ENCODE results near the gene ZNF185.

The ZNF185 gene

DNA sequence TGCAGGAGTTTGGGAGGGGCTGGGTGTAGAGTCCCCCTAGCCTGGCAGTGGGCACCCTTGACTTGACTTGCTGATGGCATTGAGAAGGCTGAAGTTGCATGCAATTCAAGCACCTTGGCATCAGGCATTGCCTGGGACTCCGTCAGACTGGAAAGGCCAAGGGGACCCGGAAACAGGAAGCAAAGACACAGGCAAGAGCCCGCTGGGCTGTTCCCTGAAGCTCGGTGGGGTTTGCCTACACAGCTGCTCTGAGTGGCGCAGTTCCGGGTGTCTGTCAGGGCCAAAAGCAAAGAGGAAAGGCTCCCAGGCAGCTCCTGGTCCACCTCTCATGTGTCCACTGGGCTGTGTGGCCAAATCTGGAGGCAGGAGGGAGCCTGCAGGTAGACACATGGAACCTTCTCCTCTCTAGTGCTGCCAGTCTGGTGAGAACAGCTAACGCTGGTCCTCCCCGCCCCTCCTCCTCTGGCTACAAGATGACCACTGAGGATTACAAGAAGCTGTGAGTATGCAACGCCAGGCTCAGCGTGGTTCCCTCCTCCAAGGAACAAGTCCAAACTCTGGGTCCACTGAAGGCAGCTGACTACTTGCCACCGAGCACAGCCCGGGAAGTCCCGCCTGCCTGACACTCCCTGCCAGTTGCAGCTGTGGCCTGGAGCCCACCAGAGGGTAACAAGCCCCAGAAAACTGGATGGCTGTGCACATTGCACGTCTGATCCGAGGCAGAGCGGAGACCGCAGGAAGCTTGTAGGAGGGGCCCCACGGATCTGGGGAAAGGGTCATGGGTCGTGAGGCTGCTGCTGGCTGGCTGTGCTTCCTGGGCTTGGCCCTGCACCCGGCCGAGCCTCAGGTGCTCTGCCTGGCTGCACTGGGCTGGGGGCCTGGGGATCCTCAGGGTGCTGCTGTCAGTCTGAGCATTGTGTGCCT is 20.1 kb downstream of the ZNF185 start:
- DNase-seq (ENCODE audit: low spot score) = no peak

GRCh38 chrX:152918707-152919106 is 20.8 kb downstream of the ZNF185 start:
- no peak for DNase-seq (ENCODE audit: low spot score)

DNA sequence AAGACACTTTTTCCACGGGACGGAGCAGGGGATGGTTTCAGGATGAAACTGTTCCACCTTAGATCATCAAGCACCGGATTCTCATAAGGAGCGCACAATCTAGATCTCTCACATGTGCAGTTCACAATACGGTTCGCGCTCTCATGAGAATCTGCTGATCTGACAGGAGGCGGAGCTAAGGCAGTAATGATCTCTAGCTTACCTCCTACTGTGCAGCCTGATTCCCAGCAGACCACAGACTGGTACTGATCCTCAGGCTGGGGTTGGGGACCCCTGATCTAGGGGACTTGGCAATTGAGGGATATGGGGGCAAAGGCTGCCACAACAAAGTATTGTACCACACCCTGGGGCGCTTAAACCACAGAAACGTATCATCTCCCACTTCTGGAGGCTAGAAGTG is 25.7 kb downstream of the ZNF185 start:
- DNase-seq (ENCODE audit: low spot score) = no peak

GRCh38 chrX:152925835-152926234 is 28.0 kb downstream of the ZNF185 start:
- no peak for DNase-seq (ENCODE audit: low spot score)

GRCh38 chrX:152926279-152926678 is 28.4 kb downstream of the ZNF185 start:
- peak; percentile 81 for DNase-seq (ENCODE audit: low spot score)

DNA sequence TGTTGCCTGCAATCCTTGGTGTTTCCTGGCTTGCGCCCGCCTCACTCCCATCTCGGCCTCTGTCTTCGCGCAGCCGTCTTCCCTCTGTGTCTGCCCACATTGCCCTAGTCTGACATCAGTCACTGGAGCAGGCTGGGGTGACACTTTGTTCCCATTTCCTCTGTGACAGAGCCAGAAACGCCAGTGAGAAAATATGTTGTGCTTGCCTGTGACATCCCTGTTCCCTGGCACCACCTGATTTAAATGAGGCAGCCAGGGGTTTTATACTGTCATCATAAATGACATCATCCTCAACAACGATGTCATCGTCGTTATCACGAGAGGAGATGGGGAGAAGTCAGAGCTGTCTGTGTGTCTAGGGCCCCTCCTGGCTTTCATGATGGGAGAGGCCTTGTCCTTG is 29.1 kb downstream of the ZNF185 start:
- peak; percentile 14 for DNase-seq (ENCODE audit: low spot score)

DNA sequence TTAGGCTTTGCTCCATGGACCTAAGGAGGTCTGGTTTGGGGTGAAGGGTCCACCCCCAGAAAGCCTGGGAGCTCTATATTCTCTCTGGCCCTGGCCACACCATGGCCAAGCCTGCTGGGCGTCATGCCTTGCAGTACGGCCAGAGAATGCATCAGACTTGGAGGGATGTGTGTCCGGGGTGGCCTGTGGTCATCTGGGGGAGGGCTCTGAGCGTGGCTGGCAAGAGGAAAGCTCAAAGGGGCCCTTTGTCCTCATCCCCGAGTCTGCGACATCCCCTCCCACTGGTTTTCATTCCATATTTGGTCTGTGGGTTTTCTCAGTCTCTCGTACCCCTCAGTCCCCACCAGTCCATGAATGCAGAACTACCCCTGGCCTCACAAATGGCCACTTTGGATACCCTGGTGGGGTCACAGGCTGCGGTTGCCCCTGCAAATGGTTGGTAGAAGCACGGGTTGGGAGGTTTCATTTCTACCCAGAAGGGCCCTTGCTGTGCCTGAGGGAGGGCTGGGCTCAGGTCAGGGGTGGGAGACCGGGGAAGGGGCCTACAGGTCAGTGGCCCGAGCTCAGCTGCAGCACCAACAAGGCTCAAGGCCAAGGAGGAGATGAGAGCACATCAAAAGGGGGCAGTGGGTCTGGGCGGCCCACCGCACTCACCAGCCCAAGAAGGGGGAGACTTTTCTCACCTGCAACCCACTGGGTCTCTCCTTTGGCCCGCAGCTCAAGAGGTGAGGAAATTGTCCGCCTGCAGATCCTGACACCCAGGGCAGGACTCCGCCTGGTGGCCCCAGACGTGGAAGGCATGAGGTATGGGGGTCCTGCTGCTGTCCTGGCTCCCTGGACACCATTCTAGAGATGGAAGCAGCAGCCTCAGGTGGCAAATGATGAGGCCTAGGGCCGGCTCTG is 30.2 kb downstream of the ZNF185 start:
- DNase-seq (ENCODE audit: low spot score) = no peak

- DNase-seq (ENCODE audit: low spot score) = no peak
These were observed 31.0 kb downstream of the ZNF185 start for GRCh38 chrX:152928761-152929400.

GRCh38 chrX:152929898-152930297 is 32.0 kb downstream of the ZNF185 start:
- no peak for DNase-seq (ENCODE audit: low spot score)

- no peak for DNase-seq (ENCODE audit: low spot score)
These were observed 32.6 kb downstream of the ZNF185 start for GRCh38 chrX:152930516-152930915.

DNA sequence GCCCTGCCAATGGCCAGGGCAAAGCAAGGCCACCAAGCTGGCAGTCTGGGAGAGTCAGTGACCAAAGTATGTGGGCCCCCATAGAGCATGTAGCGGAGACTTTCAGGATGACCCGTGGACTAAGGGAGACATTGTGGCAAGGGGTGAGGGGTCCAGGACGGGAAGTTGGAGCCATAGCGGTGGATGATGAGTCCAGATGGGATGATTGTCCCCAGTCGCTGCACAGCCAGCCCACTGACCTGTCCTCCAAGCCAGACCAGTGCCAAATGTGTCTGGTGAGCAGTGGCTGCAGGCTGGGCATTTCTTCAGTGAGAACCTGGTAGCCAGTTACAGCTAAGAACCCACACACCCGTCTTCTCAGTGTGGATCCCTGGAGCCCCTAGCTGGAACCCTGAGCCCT is 34.3 kb downstream of the ZNF185 start:
- DNase-seq (ENCODE audit: low spot score) = no peak

DNA sequence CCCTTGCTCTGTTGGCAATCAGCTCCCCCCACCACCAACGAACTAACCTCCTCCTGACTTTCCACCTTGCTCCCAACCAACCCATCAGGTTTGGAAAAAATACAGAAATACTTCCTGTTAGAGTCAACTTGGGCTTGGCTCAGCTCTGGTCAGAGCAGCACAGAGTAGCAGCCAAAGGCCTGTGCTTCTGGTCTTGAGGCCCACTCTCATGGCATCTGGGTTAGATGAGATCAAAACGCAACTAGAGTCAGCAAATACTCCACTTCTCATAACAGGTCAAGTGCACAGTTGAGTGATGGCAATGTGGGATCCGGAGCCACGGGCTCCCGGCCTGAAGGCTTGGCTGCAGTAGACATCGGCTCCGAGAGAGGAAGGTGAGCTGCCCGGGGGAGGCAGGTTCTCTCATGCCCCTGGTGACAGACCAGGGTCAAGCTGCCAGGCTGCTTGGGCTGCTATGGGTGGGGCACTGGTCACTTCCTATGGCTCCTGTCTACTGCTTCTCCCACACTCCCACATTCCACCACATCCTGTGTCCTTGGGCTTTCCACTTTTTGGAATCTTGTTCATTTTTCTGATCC is 34.8 kb downstream of the ZNF185 start:
- no peak for DNase-seq (ENCODE audit: low spot score)

DNA sequence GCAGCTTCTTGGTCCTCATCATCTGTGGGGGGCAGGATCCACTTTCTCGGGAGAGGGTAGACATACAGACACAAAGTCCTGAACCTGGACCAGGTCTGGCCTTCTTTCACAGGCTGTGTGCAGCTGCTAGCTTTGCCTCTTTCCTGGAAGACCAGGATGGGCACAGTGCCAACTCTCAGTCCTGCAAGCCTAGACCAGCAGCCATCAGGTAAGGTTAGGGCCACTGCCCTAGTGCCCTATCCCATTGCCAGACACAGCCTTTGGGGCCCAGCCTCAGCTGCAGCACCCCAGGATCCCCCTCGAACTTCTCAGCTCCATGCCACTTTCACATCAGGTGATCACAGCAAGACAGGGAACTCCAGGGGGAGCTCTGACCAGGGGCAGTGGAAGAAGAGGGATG is 38.4 kb downstream of the ZNF185 start:
- no peak for DNase-seq (ENCODE audit: low spot score)

- no peak for DNase-seq (ENCODE audit: low spot score)
These were observed 39.4 kb downstream of the ZNF185 start for GRCh38 chrX:152937236-152937635.

DNA sequence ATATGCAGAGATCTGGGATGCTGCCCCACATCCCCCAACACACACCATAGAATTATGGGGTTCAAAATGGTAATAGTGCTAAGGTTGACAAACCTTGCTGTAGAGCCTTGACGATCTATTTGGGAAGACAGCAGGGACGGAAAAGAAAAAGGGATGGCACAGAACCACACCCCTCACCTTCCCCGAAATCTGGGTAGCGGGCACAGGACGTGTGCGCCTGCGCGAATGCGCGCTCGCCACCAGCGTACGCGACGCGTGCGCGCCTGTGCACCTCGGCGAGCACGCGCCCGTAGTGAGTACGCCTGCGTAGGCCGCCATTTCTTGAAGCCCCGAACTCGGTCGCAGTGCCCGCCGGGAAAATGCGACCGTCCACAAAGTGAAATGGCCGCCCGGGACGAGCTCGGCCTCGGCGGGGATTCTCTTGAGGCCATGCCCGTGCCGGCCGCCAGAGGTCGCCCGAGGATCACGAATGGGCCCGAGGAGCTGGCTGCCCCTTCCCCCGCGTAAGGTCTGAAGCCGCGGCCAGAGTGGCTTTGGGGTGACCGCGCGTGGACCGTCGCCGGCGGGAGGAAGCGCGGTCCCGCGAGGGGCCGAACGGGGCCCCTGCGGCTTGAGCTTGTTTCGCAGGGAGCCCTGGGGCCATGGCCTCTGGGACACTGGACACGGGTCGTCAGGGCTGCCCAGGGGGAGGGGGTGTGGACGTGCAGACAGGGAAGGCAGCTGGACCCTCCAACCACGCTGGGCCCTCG is 43.6 kb downstream of the ZNF185 start:
- peak; percentile 92 for DNase-seq (ENCODE audit: low spot score)

- DNase-seq (ENCODE audit: low spot score) = no peak
These were observed 44.2 kb downstream of the ZNF185 start for GRCh38 chrX:152942077-152942442.

- no peak for DNase-seq (ENCODE audit: low spot score)
These were observed 46.0 kb downstream of the ZNF185 start for GRCh38 chrX:152943826-152944225.

GRCh38 chrX:152945021-152945979 is 47.4 kb downstream of the ZNF185 start:
- no peak for DNase-seq (ENCODE audit: low spot score)

GRCh38 chrX:152946681-152947080 is 48.8 kb downstream of the ZNF185 start:
- no peak for DNase-seq (ENCODE audit: low spot score)
